ENCODE measurements around the gene AGAP2. TPM values are rescaled to one million over a fixed set of nuclear protein-coding genes. Genes with fewer than 3 reads are reported as not detected.

AGAP2 gene
- total RNA-seq, 1 experiment from 2014 or later = 5.3 TPM

DNA sequence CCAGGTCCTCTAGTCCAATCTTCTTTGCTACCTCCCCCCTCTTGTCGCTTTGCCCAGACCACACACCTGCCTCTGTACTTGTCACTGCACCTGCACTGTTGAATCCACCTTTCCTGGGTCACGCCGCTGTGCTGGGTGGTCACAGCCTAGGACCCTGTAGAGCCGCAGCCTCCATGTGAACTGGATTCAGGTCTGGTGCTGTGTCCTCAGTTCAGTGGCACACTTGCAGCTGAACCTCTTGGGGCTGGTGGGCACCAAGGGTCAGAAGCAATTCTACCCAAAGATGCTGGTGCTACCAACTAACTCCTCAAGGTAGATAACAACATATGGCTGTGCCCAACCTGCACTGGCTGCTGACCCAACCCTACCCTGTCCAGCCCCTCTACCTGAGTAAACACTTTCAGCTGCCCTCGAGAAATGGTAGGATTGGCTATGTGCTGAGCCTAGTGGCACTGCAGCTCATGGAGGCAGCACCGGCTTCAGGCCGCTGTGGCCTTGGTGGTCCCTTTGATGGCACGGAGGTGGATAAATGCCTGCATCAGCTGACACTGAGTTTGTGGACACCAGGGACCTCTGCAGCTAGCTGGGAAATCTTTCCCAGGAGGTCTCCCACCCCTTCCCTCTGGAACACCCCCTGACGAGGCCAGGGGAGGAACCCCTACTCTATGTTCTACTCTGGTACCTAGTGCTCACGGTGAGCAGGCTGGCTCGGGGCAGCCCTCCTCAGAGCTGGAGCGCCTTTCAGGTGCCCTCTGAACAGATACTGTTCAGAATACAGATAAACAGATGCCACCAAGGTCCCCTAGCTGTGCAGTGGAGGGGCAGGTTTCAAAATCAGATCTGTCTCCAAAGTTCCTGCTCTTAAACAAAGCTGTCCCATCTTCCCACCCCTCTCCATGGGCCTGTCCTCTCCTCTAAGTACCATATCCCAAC is 14.3 kb downstream of the AGAP2 start:
- no peak overlapping the region for H4K8ac ChIP-seq (replicated peaks; ENCODE audit: insufficient read length, low read depth, low read length)
- H3K27ac ChIP-seq (ENCODE audit: insufficient read length, low read depth, low read length) = no peak overlapping the region
- no peak overlapping the region for H2BK20ac ChIP-seq (ENCODE audit: low read depth, low read length, poor library complexity, severe bottlenecking)
- H2AK5ac ChIP-seq (ENCODE audit: insufficient read length, low read length) = no peak overlapping the region
- H3K9ac ChIP-seq (ENCODE audit: extremely low read depth, insufficient read length, low read length) = no peak overlapping the region
- no peaks in the 10 kb centered on the region for H3K79me2 ChIP-seq (ENCODE audit: insufficient read depth, low read length)
- Mint-ChIP-seq H3K4me1 (peaks cover 12 to 17% of the 10 kb centered on the region in 2 experiments), H3K4me3 (no peak overlapping the region; a peak in 1 of 5 replicates), H3K9me3 (no peaks in the 10 kb centered on the region; a peak in 1 of 5 replicates), H3K27ac (no peak overlapping the region), H3K27me3 (ENCODE audit: low read depth) (peaks cover 60% of the 10 kb centered on the region), H3K36me3 (ENCODE audit: insufficient read depth in 1 of 3, low read depth in 3 of 3) (peaks cover 6 to 22% (median 9%) of the 10 kb centered on the region in 3 experiments)
- H3K79me1 ChIP-seq (ENCODE audit: insufficient read depth, low read depth, low read length, poor library complexity, severe bottlenecking) = no peaks in the 10 kb centered on the region
- no peaks in the 10 kb centered on the region for H3K9me3 ChIP-seq (ENCODE audit: control insufficient read depth, low read depth, low read length)
- no peaks in the 10 kb centered on the region for H4K20me1 ChIP-seq (ENCODE audit: control insufficient read depth, insufficient read depth, insufficient read length)
- no peak overlapping the region for H2BK12ac ChIP-seq (ENCODE audit: insufficient read length, low read depth, low read length)
- no peak overlapping the region; the same call in 1 of the 2 replicates for H3K14ac ChIP-seq (ENCODE audit: insufficient read depth, low read length)
- no peak overlapping the region for H2BK15ac ChIP-seq (ENCODE audit: low read depth, low read length)
- TF ChIP-seq, protein P1, sequence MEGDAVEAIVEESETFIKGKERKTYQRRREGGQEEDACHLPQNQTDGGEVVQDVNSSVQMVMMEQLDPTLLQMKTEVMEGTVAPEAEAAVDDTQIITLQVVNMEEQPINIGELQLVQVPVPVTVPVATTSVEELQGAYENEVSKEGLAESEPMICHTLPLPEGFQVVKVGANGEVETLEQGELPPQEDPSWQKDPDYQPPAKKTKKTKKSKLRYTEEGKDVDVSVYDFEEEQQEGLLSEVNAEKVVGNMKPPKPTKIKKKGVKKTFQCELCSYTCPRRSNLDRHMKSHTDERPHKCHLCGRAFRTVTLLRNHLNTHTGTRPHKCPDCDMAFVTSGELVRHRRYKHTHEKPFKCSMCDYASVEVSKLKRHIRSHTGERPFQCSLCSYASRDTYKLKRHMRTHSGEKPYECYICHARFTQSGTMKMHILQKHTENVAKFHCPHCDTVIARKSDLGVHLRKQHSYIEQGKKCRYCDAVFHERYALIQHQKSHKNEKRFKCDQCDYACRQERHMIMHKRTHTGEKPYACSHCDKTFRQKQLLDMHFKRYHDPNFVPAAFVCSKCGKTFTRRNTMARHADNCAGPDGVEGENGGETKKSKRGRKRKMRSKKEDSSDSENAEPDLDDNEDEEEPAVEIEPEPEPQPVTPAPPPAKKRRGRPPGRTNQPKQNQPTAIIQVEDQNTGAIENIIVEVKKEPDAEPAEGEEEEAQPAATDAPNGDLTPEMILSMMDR (conservative IDR thresholded peaks at IDR 0.05) = no peak
- no peak overlapping the region for H2BK120ac ChIP-seq (ENCODE audit: low read depth, low read length, poor library complexity, severe bottlenecking)
- H2BK5ac ChIP-seq (ENCODE audit: insufficient read length, low read length) = no peak overlapping the region
- H3K4ac ChIP-seq (ENCODE audit: low read depth, low read length) = no peak overlapping the region
- WGBS (ENCODE audit: extremely low coverage, insufficient read length, low lambda C conversion rate) = no CpG with 5 or more reads among the region's 12 CpGs
- no peak overlapping the region for H3K23ac ChIP-seq (ENCODE audit: insufficient read length, low read depth, low read length)
- peaks cover 14% of the 10 kb centered on the region for H3K23me2 ChIP-seq (ENCODE audit: insufficient read length, low read depth, low read length, poor library complexity, severe bottlenecking)
- DNase-seq = no peak
- no peak overlapping the region for H4K5ac ChIP-seq (ENCODE audit: insufficient read length, low read depth, low read length)
- H3K4me2 ChIP-seq (ENCODE audit: insufficient read depth, insufficient read length, low read length) = no peak overlapping the region
- no peak overlapping the region for H2AFZ ChIP-seq (ENCODE audit: low read length)
- no peak overlapping the region for H3K18ac ChIP-seq (ENCODE audit: insufficient read length, low read depth, low read length)
- no peaks in the 10 kb centered on the region; the same call in 1 of the 2 replicates for H3K4me1 ChIP-seq (ENCODE audit: insufficient read depth, low read length)
- no peak overlapping the region for H4K91ac ChIP-seq (ENCODE audit: insufficient read length, low read depth, low read length)
- H3K27me3 ChIP-seq (ENCODE audit: insufficient read depth, low read length) = peaks cover 19% of the 10 kb centered on the region; the same call in 1 of the 2 replicates
- H3T11ph ChIP-seq (ENCODE audit: low read length) = no peak overlapping the region
- no peak overlapping the region for H3K56ac ChIP-seq (ENCODE audit: insufficient read length, low read depth, low read length)

Measured in H9 (cell line).